Measurements from ENCODE around the gene CDK5RAP3.
A peak's percentile ranks its signal among the peaks of the same experiment; 100 is the strongest.

Gene CDK5RAP3

DNA sequence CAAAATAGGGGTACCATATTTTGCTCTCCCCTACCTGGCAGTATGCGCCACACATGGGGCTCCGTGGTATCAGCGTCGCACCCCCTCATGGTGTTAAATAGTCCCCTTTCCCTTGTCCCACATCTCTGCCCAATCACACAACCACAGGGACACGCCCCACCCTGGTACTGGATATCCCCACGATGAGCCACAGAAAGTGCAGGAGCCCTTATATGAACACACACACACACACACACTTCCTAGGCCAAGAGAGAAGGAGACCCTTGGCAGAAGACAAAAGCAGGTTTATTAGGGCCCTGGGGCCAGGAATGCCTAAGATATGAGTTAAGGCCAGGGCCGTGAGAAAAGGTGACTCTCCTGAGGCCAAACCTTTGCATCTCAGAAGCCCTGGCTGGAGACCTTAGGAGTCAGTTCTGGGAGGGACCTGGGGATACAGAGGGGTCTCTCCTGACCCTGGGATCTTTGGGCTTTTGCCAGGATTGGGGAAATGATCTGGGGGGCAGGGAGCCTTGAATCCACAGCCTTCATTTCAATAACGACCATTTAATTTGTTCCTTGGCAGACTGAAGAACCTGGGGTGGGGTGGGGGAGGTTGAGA lies 55.1 kb downstream of the CDK5RAP3 start:
- DNase-seq, result peak; percentile 34

DNA sequence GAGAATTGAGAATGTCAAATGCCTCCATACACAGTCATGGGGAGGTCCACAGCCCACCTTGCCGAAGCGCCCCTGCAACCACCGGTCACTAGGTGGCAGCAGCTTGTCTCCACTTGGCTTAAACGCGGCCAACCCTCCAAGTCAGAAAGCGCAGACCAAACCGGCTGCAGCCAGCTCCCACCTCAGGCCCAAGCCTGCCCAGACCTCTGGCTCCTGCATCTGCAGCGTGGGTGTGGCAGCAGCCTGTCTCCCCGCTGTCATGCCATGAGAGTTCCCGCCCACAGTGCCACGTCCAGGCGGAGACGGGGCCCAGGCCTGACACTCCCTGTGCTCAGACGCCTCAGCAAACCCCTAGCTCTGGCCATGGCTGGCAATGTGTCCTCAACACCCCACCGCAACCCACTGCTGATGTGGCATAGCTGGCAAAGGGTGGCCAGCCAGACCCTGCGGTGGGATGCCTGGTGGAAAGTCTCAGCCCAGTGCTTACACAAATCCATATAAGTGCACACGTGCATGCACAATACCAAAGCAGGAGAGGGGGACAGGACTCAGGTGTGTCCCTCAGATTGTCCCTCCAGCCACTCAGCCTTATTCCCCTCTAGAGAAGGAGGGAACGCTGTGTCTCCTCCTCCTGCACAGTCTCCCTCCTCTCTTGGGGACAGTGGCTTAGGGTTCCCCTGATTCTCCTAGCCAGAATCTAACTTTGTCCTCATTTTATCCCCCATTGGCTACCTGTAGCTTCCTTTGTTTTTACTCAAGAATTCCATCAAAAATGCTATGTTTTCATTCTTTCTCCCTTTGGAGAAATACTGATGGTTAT lies 55.8 kb downstream of the CDK5RAP3 start:
- peak; percentile 96 for DNase-seq

GRCh38 chr17:48027322-48027981 lies 56.5 kb downstream of the CDK5RAP3 start:
- DNase-seq, result no peak

- no peak for DNase-seq
These were observed 57.8 kb downstream of the CDK5RAP3 start for GRCh38 chr17:48028736-48029135.

GRCh38 chr17:48030531-48030930 lies 59.6 kb downstream of the CDK5RAP3 start:
- no peak for DNase-seq
